ENCODE data around the gene VAT1L.

GRCh38 chr16:77868478-77868877, 80.1 kb downstream of the VAT1L start:
- TF ChIP-seq CTCF (IDR thresholded peaks at IDR 0.05; ENCODE audit: low read length) (no peak), EZH2 (optimal IDR thresholded peaks at IDR 0.05; ENCODE audit: low read depth, low read length) (no peak), EZH2phosphoT487 (IDR thresholded peaks at IDR 0.05; ENCODE audit: low read length) (no peak)
